Hematopoietic multipotent progenitor cell treated with erythropoietin and hydrocortisone succinate and interleukin-3 and kit ligand, for 6 days (in vitro differentiated cells): Measurements from ENCODE around the gene ANKRD40.

Source experiments
- DNase-seq: peaks from one replicate; pipeline ENCODE4 v3.0.0-alpha.2; 2015

Gene ANKRD40

DNA sequence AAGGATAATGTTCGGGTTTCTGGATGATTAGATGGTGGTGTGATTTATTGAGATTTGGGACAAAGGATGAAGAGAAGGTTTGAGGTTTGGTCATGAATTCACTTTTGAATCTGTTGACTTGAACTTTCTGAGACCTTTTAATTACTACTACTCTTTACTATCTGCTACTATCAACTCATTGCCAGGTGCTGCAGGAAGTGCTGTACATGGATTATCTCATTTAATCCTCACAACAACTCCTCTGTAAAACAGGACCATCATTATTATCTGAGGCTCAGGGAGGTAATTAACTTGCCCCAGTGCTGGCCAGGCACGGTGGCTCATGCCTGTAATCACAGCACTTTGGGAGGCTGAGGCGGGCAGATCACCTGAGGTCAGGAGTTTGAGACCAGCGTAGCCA, 2.9 kb upstream of the ANKRD40 start:
- DNase-seq: no peak

DNA sequence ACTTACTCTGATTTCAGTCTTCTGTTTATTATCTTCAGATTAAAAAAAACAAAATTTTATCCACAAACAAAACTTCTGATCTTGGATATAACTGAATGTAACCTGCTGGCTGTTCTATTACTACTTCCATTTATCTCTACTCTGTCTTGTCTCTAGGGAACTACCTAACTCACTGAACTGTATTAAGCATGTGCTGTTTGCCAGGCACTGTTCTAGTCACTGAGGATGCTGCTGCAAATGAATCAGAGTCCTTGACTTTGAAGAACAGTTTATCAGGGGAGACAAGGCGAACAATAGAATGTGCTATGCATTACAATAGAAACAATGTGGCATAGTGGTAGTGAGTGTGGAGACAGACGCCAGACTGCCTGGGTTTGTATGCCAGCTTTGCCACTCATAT, 2.3 kb upstream of the ANKRD40 start:
- no peak for DNase-seq

DNA sequence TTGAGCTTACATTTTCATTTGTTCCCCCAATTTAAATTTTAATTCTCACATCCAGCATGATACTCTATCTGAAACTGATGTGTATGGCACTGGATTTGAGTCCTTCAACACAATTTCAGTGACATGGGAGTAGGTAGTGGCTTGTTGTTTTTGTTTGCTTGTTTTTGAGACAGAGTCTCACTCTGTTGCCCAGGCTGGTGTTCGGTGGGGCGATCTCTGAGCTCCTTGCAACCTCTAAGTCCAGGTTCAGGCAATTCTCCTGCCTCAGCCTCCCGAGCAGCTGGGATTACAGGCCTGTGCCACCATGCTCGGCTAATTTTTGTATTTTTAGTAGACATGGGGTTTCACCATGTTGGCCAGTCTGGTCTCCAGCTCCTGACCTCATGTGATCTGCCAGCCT, 1.3 kb upstream of the ANKRD40 start:
- peak; percentile 22 for DNase-seq

DNA sequence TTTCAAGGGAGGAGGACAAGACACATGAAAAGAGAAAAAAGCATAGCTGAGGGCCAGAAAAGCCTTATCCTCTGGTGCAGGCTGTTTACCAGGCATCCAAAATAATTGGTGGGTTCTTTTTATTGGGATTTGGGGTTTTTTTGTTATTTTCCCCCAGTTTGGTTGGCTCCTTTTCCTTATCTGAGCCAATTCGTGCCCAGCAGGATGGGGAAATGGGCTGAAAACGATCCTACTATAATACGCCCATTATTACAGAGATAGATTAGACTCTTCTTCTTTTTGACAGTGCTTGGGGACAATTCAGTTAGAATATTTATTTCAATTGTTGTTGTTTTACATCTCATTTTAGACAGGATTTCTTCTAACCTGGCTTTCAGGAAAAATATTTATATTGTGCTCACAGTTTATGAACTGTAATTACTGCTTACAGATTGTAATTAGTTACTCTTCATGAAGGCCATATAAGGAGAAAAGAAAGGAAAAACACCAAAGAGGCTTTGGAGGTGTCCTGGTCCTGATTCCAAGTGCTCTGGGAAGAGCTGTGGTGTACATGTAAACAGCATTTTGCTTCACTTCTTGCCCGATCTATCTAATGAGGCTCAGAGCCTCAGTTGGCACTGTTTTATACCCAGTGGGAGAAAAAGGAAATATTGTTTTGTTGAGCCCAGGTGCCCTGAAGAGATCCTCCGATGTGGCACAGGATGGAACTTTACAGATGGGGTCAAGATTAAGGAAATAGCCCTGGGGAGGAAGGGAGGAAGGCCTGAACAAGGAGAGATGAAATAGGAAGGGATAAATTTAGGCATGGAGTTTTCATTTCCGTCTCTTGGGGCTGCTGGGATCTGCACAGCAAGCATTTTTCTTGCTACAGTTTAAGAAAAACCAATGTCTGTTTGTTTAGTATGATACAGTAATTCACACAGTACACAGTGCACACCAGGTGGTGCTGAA, 611 bp upstream of the ANKRD40 start:
- peak; percentile 37 for DNase-seq

DNA sequence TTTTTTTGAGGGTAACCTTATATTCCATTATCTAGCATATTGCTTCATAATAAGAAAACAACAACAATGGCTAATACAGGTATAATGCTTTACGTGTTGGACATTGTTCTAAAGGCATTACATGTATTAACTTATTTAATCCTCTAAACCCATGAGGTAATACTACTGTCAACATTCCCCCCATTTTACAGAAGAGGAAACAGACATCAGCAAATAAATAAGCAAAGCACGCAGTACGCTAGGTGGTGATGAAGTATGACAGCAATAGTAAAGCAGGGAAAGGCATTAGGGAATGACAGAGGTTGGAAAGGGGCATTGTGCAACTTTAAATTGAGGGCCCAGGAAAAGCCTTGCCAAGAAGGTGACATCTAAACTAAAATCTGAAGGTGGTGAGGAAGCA, 4.6 kb downstream of the ANKRD40 start:
- DNase-seq: no peak

DNA sequence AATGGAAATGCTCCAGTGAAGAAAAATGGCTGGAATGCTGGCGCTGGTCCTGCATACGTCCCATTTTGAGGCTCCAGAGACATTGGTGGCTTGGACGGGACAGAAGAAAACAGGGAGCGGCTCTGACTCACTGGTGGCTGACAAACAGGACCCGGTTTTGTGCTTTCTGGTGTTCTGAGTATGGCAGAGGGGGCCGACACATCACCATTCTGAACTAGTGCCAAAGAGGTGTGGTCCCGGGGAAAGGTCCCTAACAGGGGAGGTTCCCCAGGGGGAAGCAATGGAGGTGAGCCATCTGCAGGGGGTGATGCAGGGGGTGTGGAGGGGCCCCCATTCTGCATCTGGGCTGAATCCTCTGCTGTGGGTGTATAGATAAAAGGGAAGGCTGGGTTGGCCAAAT, 8.3 kb downstream of the ANKRD40 start:
- no peak for DNase-seq

DNA sequence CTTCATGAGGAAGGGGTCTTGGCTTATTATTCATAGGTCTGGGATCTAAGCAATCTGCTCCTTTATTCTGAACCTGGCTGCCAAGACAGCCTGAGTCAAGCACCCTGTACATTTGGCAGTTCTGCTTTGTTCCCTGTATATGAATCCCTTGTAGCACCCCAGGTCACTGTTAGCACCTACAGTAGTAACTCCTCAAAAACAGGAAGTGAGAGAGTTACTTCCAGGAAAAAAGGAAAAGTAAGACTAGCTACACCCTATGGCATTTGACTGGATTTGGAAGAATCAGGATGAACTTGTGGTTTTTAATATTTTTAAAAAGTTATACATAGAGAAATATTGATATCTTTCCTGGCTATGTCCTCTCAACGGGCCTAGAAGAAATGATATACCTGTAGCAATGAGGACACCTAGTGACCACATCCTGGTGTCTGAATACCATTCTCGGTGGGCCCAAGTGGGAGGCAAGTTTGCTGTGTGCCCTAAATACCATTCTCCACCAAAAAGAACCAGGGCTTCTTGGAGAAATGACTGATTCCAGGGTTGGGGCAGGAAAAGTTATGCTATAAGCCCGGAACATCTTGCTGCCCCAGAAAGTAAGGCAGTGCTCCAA, 9.9 kb downstream of the ANKRD40 start:
- no peak for DNase-seq

DNA sequence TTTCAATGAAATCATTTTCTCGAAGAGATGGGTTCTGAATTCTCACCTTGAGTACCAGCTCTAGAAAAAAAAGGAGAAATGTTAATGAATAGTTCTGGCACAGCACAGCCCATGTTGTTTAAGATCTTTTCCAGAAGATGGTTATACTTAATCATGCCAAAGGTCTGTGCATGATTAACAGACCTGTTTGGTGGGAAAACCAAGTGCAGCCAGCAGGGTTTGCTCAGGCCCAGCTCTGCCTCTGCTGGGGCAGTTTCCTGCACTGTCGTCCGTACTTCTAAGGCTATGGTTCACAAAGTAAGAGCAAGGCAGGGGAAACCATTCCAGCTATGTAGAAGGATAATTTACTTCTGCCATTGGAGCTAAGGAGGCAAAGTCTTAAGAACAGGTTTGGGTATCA, 10.7 kb downstream of the ANKRD40 start:
- no peak for DNase-seq

DNA sequence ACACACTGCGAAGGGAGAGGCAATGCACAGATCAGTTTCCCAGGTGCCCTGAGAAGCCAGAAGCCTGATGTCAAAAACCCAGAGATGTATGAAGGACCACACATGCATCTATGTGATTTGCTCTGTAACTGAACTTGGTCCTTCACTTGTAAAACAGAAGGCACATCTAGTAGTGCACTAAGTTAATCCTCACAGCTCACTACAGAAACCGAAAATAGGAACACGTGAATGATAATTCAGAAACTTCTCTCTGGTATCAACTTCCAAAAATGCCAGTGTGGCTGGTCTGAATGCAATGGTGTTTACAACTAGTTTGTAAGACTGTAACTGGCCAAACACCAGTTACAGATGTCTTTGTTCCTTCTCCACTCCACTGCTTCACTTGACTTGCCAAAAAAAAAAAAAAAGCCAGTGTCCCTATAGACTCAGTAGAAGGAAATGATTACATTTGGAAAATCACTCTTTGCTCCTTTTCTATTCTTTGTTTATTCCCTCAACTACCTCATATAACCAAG, 11.3 kb downstream of the ANKRD40 start:
- DNase-seq: no peak

DNA sequence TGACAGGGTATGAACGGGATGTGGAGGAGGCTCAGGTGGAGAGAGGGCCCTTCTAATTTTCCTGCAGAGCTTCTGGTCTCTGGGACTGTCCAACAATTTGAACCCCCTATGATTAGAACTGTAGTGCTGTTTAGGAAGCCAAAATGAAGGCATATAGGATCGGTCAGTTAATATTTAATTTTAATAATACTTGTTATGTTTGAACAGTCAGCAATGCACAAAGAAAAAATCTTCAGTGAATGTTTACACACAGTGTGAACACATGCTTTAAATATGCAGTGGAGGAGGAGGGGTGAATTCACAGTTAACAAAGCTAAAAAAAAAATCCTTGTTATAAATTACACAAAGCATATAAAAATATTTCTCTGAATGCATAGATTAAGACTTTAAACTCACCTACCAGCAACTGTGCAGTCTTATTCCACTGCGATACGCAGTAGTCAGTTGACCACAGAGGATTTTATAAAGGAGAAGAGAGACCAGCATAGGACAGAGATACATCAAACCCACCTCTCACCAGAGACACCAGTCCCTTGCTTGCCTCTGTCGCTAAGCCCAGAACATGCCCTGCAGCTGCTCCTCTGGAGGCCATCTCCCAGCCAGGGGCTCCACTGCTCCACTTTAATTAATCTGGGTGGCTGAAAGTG, 14.6 kb downstream of the ANKRD40 start:
- DNase-seq: no peak

DNA sequence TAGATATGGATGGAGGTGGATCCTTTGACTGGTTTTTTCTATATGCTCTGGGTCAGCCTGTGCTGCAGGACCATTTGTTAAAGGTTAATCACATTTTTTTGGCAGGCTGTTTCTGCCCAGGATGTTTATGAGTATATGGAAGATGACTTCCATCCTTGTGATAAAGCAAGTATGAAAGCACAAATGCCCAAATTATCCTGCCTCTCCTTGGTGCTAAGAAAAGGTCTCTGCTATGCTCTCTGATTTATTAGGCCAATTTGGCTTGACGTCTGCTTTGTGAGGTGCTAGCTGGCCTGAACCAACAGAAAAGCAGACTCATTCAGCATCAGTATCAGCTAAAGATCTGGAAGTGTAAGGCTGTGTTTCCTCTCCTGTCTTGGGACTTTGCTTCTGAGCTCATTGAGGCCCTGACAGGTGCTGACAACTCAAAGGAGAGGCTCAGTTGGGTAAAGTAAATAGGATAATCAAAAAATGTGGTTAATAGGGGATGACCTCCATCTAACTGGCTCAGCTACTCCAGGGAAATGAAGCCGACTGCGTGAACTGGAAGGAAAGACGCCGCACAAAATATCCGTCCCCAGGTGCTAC, 15.2 kb downstream of the ANKRD40 start:
- DNase-seq: no peak

DNA sequence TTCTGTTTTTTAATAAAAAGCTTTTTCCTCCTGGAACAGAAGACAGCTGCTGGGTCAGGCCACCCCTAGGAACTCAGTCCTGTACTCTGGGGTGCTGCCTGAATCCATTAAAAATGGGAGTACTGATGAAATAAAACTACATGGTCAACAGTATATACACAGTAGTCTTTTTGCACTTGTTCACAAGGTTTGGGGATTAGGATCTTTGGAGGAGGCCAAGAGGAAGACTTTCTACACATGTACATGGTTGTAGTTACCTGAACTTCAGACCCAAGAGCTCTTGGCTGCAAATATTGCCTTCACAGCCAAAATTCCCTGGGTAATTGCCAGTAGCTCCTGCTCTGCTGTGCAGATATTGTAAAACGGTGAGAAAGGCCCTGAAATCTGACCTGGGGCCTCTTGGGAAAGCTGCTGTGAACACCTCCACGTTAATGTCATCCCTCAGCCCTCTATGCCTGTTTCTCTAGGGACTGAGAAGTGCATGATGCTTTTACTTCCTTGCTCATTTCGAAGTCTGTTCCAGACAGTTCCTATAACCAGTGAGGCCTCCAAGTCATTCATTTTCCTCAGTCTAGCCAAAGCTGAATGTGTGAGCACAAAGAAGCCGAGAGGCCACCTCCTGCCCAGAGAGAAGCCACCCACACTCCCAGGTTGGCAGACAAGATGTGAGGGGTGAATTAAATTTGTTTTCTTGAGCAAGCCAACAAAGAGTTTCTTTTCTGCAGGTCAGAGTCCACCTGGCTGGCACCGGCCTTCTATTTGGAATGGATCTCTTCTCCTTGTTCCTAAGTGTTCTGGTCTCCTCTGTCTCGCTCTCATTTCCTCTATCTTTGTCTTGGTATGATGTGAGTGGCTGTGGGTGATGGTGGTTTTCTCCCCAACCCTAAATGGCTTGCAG, 15.9 kb downstream of the ANKRD40 start:
- DNase-seq: no peak

DNA sequence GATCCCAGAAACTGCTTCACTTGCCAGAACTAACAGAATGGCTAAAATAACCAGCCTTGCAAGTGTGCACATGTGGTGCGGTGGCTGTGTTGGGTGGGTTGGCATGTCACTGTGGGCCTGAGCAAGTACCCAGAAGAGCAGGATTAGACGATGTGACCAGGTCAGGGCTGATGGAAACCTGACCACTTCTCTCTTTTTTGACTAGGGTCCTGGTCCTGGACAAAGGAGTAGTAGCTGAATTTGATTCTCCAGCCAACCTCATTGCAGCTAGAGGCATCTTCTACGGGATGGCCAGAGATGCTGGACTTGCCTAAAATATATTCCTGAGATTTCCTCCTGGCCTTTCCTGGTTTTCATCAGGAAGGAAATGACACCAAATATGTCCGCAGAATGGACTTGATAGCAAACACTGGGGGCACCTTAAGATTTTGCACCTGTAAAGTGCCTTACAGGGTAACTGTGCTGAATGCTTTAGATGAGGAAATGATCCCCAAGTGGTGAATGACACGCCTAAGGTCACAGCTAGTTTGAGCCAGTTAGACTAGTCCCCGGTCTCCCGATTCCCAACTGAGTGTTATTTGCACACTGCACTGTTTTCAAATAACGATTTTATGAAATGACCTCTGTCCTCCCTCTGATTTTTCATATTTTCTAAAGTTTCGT, 16.7 kb downstream of the ANKRD40 start:
- DNase-seq: no peak

DNA sequence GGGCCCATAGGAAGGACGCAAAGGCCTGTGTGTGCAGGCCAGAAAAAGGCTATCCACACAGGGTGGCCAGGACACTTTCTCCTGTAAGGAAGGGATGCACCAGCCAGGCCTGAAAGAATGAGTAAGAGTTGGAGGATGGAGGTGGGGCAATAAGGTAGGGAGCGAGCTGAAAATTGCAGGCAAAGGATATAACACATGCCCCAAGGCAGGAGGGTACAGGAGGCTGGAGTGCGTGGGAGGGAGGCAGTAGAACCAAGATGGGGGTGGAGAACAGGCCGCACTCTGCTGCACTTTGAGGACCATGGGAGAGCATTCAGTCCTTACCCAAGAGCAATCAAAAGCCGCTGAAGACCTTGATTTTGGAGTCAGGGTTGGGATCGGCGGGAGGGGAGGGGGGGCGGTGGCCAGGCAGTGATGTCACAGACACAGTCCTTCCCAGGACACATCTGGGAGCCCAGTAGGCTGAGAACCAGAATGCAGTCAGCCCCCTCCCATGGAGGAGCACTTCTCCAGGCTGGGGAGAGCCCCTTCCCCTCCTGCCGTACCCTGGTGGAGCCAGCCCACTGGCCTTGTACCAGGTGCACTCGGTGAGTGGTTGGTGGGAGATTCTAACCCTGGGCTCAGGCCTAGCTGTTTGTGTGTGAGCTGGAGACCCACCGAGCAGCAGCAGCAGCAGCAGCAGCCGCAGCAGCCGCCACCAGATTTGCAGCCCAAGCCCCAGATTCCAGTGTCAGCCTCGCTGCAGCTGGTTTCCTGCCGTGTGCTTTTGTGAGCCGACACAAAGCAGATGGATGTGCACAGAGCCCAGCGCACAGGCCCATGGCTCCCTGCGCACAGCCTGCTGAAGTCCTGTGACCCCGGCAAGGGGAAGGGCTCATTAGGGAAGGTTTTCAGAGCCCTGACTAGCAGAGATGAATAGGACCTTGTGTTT, 17.5 kb downstream of the ANKRD40 start:
- no peak for DNase-seq

DNA sequence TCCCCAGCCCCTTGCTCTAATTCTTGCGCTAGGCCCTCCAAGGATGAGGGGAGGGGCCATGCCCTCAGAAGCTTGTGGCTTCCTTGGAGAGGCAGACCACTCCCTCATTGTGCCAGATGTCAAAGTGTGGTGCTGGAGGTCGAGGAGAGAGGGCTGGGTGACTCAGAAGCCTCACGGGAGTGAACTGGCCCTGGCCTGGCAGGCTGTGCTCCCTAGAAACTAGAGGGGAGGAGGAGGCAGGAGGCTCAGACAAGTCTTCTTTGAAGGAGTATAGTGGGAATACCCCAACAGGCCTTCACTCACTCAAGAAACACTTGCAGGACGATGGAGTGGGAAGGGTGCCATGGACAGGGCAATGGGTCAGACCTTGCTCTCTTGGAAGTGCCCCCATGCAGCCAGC, 18.5 kb downstream of the ANKRD40 start:
- DNase-seq: no peak

DNA sequence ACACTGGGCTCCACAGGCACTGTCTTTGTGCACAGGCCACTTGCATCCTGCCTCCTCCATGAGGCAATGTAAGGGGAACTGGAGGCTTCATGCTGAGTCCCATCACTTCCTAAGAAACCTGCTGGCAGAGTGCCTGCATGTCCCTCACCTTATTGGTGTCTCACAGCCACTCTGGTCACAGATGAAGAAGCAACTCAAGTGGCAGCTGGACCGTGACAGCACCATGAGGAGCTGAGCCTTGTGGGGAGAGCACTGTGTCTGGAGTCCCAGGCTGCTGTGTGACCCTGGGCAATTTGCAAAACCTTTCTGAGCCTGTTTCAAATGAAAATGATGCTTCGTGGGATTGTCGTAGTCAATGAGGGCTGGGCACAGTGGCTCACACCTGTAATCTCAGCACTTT, 19.5 kb downstream of the ANKRD40 start:
- no peak for DNase-seq

DNA sequence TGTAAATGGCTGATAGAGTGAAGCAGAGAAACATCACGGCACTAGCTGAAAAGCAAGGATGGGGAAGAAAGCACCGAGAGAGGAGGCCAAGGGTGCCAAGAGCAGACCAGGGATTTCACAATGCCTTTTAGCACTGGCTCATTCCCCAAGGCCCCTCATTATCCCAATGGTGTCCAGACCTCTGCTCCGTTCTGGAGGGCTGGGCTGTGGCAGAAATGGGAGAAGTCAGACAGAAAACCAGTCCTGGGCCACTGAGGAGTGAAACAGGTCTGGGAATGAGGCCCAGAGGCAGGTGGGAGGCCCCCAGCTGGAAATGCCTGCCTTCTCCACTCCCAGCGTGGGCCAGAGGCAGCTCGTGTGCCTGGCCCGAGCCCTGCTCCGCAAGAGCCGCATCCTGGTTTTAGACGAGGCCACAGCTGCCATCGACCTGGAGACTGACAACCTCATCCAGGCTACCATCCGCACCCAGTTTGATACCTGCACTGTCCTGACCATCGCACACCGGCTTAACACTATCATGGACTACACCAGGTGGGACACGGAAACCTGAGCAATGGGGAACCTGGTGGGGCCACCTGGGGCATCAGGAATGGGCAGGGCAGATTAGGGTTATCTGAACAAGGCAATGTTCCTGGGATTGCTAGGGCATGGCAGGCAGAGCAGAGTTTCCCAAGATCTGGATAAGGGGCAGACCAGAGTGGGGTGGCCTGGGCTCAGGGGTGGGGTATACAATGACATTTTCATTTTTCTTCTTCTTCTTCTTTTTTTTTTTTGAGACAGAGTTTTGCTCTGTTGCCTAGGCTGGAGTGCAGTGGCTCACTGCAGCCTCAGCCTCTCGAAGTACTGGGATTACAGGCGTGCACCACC, 20.3 kb downstream of the ANKRD40 start:
- no peak for DNase-seq

DNA sequence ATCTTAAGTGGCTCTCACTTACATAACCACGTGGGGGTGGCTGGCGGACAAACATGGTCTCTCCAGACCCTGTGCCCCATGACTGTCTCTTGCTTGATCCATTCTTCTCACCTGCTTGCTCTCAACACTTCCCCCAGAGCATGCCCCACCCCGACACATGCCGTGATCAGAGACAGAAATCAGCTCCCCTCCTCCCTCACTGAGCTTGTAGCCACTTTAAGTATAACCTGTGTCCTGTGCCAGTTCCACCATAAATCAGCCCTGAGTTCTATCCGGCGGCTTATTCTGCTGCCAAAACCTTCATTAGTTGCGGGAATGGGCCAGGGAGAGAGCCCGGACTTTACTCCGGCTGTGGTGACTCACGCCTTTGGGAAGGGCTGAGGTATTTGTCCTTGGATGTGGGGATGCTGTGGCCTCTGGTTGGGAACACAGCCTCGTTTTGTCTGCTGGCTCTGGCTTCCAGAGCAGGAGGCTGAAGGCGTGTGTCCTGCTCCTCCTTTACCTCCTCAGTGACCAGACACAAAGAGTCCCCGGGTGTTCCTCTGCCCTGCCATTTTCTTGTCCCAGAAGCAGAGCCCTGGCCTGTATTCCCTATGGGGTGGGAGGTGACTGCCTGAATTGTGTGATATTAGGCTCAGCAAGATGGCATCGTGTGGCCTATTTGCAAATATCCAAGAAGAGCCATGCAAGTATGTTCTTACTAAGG, 21.1 kb downstream of the ANKRD40 start:
- DNase-seq: no peak
